GM19025 (cell line): ENCODE data around the gene GPA33.

ENCODE experiments used
- ATAC-seq: cut with Tn5 transposase; IDR thresholded peaks from one replicate; pipeline ENCODE4 v1.9.1; 2021; ENCODE audit warnings: mild to moderate bottlenecking, low read depth, moderate library complexity; ENCODE audit not compliant: unreplicated experiment

GPA33 gene

DNA sequence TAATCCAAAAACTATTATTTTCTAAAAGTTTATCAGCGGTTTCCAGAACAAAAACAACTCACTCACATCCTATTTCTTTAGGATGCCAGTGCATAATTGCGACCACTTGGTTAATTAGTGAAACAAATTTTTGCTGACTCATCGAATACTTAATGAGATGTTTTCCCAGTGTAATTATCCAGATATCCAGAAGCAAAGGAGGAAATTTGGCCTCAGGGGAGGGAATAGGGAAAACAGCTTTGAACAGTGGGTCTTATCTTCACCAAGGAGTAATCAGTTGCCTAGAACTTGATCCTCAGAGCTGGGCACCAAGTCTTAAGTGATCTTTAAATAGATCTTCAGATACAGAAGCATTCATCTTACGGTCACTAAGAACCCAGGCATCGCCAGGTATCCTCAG lies 28.0 kb upstream of the GPA33 start:
- ATAC-seq = no peak

DNA sequence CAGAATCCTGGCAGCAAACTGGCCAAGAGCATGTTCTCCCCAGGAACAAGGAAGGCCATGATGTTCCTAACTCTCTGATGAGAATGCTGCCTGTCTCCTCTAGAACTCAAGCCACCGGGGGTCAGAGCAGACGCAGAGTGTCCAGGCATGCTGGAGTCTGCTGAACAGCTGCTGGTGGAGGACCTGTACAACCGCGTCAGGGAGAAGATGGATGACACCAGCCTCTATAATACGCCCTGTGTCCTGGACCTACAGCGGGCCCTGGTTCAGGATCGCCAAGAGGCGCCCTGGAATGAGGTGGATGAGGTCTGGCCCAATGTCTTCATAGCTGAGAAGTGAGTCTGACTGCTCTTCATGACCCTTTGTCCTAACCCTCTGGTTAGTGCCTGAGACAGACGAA lies 27.0 kb upstream of the GPA33 start:
- ATAC-seq = no peak

DNA sequence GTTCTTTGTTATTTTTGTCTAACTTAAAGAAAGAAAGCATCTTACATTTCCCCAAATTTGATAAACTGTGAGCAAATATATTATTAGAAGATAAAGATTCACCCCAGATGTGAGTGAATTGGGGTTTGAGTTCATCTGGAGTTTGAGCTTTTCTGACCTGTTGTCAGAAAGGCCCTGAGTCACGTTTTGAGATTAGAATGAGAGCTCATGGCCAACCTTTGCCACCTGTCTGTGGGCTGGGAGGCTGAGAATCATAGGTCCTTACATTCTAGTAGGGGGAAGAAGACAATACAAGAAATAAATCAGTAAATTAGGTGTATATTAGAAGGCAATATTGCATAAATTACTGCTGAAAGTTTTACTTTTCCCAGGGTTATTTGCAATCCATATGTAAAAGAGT lies 26.0 kb upstream of the GPA33 start:
- ATAC-seq = no peak

DNA sequence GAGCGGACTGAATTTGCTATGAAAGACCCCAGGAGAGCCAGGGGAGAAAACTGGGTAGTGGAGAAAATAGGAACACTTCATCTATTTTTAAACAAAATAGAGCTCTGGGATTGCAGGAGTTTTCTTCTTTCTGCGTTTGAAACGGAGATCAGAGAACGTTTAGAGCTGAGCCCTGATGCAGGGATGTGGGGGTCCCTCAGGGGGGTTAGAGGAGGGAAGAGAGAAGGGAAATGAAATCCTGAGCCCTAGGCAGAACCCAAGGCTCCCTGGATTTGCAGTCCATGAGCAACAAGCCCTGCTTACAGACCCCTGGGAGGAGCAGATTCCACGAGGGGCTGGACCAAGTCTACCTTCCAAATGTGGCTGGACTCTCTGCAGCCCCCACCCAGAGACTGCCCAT lies 25.5 kb upstream of the GPA33 start:
- no peak for ATAC-seq

DNA sequence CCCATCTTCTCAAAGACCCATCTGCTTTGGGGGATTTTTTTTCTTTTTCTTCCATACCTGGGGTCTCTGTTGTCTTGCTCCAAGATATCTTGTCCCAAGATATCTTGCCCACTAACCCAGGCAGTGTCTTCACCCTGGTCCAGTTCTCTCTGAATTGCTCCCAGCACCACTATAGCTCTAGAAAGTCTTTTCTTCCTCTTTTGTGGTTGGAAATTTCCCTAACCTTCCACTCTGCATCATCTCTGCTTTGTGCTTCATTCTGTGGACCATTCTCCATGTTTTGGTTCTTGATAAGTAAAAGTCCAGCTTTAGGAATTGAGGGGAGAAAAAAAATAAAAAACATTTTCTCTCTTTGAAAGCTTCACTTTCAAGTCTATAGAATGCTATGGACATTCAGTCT lies 24.5 kb upstream of the GPA33 start:
- ATAC-seq = no peak

DNA sequence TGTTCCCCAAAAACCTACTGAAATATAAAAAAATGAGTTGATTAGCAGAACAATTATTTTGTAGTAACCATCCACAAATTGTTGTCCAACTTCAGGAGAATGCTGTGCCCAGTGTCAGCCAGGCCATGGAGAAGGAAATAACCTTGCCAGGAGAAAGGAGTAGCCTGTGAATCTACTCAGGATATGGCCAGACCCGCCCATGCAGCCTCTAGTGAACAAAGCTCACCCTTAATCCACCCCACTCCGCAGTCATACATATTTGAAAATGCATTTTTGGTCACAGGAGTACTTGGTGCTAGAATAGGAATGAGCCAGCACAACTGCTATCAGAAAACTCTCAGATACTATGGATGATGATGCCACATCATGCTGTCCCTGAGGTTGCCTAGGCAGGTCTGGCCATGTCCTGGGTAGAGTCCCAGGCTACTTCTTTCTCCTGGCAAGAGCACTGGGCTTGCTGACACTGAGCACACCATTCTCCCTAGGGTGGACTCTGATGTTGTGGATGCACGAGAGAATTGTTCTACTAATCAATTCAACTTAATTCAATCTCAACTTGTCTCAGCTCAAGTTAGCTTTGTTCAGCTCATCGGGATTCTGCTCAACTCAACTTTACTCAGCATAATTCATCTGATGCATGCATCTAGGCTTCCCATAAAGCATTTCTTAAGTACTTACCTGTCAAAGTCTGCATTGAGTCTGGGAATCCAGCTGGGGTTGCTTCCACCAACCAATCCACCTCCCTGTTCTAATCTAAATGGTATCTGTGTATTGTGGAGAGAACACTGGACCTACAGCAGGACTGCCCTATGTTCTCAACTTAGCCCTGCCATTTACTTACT lies 21.9 kb upstream of the GPA33 start:
- ATAC-seq = no peak

DNA sequence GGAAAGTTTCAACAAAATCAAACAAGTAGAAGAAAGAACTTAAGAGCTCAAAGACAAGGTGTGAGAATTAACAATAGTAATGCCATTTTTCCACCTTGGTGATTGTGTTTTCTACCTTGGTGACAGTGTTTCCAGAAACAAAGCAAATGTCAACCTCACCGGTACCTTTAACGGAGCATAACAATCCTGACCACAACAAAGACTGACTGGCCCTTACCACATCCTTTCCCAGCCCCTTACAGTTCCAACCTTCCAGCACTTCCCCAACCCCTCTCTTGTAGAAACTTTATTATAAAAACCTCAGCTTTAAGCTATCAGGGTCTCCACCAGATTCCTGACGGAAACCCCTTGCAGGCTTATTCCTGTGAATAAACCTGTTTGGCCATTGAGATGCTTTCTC lies 20.4 kb upstream of the GPA33 start:
- ATAC-seq = no peak

DNA sequence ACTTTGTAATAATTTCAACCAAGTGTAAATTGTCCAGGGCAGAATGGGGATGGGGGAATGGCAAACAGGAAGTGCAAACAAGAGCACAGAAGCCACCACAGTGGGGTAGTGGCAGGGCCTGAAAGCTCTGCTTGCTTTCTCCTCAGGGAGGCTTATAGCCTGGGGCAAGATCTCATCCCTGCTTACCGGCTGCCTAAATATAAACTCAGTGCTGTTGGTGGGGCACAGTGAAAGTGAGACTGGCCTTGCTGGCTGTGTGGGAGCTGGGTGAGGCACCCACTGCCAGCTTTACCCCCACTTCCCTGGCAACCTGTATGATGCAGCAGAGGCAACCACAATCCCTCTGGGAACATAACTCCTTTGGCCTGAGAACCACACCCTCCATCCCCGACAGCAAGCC lies 18.9 kb upstream of the GPA33 start:
- no peak for ATAC-seq

DNA sequence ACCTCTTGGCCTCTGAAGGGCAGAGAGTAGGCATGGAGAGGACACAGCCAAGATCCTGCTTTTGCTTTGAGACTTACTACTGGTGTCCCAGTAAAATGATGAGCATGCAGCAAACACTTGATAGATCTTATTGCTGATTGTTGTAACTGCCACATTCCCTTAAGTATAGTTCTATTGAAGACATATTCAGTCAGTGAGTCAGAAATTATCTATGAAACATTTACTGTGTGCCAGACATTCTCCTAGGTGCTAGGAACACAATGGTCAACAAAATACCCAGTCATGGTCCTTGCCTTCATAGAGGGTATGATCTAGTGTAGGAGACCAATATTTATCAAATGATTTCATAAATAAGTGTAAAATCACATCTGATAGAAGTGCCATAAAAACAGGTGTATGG lies 17.3 kb upstream of the GPA33 start:
- no peak for ATAC-seq

DNA sequence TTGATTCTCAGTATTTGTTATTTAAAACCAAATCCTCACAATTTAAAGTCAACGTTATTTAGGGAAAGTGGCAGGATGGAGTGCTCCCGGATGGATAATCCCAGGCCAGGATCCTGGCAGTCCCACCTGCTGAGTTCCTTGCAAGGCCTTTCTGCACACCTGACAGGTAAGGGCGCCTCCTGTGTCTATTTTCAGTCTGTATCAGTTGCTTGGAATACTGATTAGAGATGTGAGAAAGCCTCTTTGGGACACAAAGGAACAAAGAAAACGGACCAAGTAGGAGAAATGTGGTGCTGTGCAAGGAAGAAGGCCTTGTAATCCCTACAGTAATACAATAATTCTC lies 15.9 kb upstream of the GPA33 start:
- ATAC-seq = no peak

DNA sequence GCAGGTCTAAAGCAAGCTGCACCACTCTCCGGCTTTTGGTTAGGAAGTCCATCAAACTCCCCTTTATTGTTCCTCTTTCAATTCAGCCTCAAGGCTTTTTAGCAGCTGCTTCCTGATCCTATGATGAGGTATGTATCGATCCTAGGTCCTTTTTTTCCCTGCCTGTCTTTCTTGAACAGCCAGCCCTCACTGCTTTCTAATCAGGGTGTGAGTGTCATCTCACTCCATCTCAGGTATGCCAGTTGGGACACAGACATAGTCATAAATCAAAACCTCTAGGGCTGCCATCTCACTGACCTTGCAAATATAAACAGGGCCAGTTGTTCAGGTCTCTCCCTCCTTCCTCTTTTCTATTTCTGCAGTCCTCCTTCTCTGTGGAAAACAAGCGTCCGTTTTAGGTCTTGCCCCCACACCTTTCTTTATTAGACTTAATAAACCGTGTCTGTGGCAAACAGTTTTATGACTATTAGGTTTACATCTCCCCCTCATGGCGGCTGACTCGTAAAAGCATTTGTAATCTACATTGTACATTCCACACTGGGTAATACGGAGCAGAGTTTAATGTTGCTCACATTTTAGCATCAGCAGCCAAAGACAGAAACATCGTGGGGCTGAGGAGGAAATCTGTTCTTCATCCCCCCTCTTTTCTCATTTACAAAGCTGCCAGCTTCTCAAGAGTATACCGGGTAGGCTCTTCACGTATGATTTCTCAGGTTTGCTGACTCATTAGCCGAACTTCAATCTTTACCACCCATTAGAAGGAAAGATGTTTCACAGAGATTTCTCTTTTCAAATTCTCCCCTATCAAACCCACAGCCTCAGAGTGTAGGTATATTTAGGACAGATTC lies 15.3 kb upstream of the GPA33 start:
- no peak for ATAC-seq

DNA sequence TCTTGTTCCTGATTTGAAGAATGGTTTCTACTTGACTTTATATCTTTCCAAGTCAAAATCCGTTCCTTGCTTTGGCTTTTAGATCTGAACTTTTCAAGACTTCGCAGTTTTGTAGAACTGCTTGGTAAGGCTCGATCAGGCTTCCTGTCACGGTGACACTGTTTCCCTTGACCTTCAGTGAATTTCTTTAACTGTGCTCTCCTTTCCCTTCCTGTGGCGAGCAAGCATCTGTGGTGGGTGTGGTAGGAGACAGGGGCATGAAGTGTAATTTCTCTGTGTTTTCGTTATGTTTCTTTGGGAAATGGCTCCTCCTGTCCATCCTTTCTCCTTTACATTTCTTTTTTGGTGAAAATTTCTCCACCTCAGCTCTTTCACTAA lies 14.1 kb upstream of the GPA33 start:
- no peak for ATAC-seq

DNA sequence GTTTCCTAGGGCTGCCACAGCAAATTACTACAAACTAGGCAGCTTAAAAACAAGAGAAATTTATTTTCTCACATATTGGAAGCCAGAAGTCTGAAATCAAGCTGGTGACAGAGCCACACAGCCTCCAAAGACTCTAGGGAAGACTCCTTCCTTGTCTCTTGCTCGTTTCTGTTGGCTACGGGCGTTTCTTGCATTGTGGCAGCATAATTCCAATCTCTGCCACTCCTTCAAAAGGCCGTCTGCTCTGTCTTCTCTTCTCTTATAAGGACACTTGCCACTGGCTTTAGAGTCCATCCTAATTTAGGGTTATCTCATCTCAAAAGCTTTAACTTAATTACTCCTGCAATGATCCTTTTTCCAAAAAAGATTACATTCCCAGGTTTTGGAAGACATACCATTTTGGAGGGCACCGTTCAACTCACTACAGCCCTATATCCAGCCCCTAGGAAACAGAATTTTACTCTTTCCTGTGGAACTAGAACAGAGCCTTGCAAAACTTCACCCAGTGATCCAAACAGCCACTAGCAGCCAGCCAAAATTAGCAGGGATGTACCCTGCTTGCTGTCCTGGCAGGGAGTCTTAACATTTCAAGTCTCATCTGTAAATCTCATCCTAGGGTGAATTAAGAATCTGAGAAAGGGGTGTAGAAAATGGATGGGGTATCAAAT lies 12.9 kb upstream of the GPA33 start:
- no peak for ATAC-seq

DNA sequence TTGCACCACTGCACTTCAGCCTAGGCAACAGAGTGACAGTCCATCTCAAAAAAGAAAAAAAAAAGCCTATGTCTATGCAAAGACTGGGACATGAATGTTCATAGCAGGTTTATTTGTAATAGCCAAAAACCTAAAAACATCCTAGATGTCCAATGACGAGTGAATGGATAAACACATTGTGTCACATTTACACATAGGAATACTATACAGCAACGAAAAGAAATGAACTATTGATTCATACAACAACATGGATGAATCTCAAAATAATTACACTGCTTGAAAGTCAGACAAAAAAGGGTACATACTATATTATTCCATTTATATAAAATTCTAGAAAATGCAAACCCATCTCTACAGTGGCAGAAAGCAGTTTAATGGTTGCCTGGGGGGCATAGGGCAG lies 11.6 kb upstream of the GPA33 start:
- no peak for ATAC-seq

DNA sequence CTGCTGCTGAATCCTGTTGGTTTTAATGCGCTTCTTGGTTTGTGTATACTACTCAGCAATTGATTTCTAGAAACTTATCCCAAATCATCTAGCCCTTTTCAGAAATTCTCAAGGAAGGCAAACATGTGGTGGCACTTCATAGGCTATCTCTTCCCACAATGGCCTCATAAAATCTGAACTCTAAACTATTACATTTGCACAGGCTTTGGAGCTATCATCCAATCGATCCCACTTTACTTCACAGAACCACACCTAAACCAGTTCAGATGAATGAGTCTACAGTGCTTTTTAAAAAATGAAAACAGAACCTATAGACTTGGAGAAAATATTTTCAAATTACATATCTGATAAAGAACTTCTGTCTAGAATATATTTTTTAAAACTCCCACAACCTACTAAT lies 10.6 kb upstream of the GPA33 start:
- ATAC-seq = no peak

DNA sequence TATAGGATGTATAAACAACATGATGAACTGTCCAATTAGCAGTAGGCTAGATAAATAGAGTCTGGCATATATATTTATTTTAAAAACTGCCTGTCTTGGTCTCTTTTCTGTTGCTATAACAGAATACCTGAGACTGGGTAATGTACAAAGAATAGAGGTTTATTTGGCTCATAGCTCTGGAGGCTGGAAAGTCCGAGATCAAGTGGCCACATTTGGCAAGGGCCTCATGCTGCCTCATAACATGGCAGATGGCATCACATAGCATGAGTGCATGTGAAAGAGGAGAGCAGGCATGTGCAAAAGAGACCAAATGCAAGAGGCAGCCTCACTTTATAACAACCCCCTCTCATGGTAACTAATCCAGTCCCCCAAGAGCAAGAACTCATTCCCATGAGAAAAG lies 9.7 kb upstream of the GPA33 start:
- no peak for ATAC-seq

DNA sequence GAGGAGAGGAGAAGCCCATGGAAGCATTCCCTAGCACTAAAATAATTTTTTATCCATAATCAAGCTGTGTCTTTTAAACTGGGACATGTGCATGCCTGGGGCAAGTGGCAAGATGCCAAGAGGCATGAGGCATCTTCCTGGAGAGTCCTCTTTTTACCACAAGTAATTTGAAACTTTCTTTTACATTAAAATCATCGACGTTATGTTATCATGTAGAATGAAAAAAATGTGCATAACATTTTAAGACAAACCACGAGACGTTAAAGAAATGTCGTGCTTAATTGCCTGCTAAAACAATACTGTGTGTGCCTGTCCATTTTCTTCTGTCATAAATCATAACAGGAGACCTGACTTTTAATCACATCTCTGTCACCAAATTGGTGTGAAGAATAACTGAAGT lies 5.2 kb upstream of the GPA33 start:
- no peak for ATAC-seq

DNA sequence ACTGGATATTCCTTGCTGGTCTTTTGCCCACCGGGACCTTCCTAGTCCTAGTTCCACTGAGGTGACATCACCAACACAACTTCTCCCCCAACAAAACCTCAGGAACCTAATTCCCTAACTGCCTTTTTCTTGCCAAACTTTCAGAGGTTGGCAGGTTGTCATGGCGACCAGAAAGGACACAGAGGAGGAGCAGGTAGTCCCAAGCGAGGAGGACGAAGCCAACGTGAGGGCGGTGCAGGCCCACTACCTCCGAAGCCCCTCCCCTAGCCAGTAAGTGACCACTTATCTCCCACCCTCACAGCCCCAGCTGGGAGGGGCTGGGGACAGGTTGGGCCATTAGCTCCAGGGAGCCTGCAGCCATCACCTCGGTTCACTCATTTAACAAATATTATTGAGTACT lies 4.5 kb upstream of the GPA33 start:
- ATAC-seq = no peak

DNA sequence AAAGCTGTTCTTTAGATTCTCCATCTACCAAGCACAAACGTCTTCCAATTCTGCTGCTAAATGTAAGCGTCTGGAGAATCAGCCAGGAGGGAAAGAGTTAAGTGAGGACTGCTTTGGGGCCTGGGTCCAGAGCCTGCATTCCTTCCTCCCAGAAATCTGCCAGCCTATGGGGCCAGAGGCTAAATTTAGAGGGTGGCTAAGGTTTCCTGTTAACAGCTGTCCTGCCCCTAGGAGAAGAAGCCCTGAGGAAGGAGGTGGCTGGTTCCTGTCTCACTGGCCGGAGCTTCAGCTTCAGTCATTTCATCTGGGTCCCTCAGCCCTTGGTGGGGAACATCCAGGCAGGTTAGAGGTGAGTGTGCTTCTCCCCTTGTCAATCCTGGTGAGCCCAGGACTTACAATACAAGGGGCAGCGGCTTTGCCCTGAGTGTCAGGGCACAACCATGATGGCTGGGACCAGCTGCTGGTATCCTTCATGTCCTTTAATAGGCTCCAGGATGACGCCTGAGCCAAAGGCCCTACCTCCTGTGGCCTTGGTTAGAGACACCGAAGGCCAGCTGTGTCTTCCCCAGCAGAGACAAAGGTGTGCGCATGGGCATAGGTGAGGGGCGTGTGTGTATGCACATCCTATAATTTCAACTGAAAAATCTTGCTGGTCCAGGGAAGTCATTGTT lies 3.8 kb upstream of the GPA33 start, which contains the start of gene STYXL2:
Gene STYXL2 (plus strand): TSS at position 230 of the 671 bp plus-strand sequence. CDS start 775 bp downstream, outside the sequence.
- ATAC-seq = no peak

DNA sequence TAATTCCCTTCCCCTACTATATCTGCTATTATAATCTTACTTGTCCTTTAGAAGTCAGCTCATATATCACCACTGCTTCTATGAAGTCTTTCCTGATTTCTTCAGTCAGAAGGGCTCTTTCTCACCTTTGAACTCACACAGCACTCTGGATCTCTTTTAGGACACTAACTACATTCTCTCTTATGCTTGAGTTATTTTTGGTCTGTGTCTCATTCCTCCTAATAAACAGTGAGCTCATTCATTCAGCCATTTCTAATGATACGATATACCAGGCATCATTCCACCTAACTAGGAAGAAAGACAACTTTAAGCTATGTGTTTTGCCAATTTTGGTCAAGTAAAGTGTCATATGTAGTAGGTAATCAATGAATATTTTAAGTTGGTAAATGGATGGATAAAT lies 2.5 kb upstream of the GPA33 start:
- ATAC-seq = no peak

DNA sequence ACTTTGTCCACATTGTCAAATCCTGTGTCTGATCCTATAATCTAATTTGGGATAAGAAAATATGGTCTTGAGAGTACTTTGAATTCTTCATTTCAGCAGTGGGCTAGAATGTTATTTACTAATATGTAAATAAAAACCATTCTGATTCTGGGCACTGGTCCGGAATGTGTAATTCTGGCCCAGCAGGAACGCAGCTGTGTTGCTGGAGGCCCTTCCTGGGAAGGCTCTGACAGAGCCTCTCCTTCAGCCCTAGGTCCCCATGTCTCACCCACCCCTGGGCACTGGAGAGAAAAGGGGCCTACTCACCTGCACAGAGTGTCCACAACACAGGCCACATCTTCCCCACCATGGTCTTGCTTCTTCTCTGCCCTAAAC lies 251 bp downstream of the GPA33 start:
- no peak for ATAC-seq
